Myocyte (in vitro differentiated cells): ENCODE measurements around the gene GSTCD. TPM values are rescaled to one million over a fixed set of nuclear protein-coding genes. Genes with fewer than 3 reads are reported as not detected.
A peak's percentile ranks its signal among the peaks of the same experiment; 100 is the strongest.
"Not testable (repeated sequence)": the region's sequence is repeated elsewhere in the genome, so short reads cannot be mapped to it uniquely, and the experiment has no call there.

ENCODE experiments used
- DNase-seq: peaks from one replicate; pipeline ENCODE4 v3.0.0-alpha.2; 2012; ENCODE audit warnings: low read depth
- polyA plus RNA-seq: library from polyadenylated mRNA; unstranded; fragments of >200 nt; gene quantifications from one replicate; pipeline ENCODE4 v1.2.1, GENCODE V29; 2012; ENCODE audit warnings: missing spikeins
- total RNA-seq: library from RNA; depleted of rRNA; stranded (reverse); fragments of >200 nt; gene quantifications from 2 replicates; pipeline ENCODE4 v1.2.3, GENCODE V29; 2014

The GSTCD gene, protein sequence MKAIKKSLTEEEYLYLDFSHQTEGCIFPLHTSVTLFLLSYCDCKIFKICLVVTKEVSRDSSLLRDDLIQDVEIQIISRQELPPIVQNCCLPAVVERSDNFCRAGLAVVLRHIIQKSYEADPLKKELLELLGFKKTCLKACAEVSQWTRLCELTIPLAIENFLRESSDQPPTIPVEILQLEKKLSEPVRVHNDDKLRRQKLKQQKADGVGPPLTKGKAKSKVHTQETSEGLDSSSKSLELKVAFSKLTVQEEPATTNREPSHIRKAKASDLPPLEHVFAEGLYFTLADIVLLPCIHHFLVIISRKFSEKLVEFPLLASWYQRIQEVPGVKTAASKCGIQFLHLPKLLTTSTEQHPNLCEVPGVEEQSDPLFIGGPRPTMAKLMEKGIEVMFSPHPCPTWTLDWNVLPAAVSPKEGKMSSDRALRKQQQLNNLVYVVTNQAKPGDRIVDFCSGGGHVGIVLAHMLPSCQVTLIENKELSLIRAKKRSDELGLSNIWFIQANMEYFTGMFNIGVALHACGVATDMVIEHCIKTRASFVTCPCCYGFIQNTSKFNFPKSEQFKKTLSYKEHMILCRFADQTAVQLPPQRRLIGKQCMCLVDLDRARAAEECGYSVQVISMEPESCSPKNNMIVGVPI
- 10.5 and 12.7 TPM in 2 replicates for total RNA-seq
- 4.2 TPM for polyA plus RNA-seq

DNA sequence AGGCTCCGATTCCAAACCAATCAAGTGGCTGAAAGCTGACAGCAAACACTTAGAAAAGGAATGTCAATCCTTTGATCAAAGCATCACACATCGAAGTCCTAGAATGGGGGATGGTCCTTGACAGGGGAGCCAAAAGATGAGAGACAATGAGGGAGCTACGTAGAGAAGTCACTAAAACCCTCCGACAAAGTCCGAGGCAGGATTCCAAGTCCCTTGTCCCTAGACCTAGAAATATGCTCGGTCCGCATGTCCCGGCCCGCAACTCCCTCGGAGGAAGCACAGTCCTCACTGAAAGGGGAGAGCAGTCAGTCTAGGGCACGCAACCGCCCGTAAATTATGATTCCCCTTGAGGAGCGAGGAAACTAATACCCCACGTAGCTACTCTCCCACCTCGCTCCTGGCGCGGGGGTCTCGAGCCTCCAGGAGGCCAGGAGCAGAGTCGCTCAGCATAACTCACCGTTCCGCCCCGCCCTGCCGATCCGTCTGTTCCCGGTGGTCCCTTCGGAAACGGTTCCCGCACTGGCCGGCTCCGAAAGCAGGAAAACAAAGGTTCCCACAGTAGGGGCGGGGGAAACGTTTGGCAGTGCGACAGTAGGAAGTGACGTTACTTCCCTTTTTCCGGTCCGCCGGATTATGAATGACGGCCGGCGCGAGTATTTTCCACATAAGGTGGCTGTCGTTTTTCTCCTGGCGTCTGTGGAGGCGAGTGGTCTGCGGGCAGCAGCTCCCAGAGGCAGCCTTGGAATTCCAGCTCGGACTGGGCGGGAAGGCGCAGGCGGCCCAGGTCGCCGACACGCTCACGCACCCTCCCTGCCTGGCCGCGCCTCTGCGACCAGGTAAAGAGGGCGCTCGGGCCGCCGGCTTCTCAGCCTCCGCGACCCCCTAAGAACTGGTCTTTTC is at the start of gene GSTCD, which contains the start of gene INTS12:
GSTCD (plus strand) TSS at position 604 of the 900 bp plus-strand sequence. CDS start 8,830 bp downstream, outside the sequence.
INTS12 (minus strand) TSS at position 509 of the 900 bp plus-strand sequence. CDS start 8,684 bp downstream, outside the sequence.
- DNase-seq, result peak; percentile 96

DNA sequence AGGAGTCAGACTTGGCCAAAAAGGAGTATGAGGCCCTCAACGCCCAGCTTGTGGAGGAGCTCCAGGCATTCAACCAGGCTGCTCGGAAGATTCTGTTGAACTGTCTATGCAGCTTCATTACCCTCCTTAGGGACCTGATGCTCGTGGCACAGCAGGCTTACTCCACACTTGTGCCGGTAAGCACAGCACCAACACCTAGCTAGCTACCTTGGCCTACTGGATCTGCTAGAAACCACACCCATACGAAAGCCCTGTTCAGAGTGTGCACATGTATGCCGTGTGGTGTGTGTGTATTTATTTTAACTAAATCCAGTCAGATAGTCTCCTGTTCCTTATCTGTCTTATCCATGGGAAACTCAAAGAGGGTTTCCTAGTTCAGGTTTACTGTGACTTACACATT is 49.4 kb upstream of the GSTCD start:
- DNase-seq, result no peak

DNA sequence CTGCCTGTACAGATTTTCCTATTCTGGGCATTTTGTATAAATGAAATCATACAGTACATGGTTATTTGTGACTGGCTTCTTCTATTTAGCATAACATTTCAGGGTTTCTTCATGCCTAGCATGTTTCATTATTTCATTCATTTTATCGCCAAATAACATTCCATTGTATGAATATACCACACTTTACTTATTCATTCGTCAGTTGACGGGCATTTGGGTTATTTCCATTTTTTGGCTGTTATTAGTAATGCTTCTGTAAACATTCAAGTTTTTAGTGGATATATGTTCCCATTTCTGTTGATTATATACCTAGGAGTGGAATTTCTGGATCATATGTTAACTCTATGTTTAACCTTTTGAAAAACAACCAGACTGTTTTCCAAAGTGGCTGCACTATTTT is 47.6 kb upstream of the GSTCD start:
- DNase-seq, result no peak

DNA sequence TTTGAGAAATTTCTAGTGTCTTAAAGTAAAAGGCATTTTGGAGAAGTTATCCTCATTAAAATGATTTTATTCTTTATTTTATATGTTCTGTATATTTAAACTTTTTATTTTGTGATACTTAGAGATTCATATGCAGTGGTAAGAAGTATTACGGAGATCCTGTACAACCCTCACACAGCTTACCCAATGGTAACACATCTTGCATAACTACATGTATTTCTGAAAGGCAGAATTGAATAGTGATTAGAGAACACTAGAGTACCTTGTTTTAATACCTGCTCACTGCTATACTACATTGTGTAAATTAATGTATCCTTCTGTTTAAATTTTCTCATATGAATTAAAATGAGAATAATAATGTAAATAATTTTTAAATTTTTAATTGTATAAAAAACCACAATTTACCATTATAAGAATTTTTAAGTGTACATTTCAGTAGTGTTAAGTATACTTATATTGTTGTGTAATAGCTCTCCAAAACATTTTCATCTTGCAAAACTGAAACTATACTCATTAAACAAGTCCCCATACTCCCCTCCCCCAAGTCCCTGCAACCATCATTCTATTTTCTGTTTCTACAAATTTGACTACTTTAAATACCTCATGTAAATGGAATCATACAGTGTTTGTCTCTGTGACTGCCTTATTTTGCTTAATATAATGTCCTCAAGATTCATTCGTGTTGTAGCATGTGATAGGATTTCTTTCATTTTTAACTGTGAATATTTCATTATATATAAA is 45.5 kb upstream of the GSTCD start:
- DNase-seq, result no peak

DNA sequence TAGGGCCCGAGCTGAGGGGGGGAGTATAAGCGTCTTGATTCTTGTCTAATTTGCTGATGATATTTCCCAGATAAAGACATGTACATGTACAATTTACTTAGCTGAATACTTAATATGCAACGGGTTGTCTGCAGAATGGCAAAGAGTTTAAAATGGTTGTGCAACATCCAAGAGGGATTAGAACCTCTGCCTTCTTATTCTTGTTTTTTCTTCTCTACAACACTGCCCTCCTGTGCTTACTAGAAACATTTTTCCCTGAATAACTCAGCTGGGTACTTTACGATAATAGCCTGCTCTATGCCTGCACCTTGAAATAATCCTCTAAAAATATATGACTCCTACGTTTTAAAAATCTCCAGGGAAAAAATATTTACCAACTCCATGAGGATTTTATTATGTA is 41.9 kb upstream of the GSTCD start:
- DNase-seq, result peak; percentile 58

DNA sequence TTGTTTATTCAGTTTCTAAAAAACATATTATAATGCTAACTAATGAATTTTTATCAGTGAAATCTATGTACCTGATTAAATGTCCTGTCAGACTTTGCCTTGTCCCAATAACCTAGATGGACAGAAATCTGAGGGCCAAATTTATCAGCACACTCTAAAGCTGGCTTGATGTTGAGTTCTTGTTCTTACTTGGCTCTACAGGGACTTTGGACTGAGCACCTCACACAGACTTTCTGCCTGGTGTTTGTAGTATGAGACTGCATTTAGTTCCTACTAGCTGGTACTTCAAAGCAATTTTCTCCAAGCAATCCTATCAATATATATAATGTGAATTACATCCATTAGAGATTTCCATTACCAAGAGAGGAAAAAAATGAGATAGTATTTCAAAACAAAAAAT is 37.9 kb upstream of the GSTCD start:
- DNase-seq, result no peak

DNA sequence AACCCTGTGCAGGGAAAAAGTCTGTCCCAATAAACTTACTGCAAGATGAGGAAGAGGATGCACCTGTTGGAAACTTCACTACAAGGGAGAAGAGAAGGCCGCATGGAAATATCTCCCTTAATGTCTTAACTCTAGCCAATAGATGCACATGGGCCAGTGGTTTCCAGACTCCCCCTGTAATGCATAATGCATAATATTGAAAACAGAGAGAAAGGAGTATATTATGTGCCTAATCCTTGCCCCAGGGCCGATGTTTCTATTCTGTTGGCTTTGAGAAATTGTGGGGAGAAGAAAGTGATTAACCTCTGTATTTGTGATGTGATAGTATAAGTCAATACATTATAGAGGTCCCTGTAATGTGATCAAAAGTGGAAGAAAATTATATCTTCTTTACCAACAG is 37.3 kb upstream of the GSTCD start:
- no peak for DNase-seq

DNA sequence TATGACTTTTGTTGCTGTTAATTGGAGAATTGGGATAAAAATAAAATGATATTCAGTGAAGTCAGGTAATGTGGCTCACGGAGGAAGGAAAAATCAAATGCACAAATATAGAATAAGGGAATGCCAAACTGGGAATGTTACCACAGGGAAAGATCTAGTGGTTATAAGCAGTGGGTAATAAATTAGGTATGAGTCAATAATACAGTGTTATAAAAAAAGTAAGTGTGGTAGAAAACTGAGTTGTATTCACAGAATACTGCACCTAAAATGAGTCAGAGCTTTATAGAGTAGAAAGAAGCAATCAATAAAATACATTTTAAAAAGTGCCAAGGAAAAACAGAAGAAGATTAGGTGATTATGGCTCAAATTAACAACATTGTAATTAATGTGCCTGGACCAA is 34.6 kb upstream of the GSTCD start:
- DNase-seq, result no peak

DNA sequence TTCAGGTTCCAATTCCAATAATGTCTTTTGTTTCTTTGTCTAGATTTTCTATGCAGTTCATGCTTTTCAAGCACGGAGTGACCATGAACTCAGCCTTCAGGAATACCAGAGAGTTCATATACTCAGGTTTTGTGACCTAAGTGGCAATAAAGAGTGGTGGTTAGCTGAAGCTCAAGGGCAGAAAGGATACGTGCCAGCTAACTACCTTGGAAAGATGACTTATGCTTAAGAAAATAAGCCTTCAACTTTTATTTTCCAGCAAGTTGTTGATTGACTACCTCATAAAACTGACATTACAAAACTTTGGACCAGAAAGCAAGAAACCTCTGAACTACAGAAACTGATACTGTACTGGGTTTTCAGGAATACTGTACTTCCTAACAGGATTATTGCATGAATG is 30.9 kb upstream of the GSTCD start:
- no peak for DNase-seq

DNA sequence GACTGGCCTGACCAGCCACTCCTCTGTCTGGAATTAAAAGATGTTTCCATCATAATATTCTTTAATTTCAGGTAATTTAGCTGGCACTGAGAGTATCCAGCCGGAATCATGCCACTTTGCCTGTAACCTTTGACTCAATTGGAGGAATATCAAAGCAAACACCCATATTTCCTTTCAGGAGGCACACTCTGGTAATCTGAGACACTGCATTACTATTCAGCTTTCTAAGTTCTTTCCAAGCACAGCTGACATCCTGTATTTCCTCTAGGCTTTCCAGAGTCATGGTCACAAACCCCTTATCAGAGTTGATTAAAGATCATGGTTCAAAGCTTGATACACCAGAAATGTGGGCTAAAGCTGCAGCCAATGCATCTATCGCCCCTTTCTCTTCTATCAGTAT is 29.4 kb upstream of the GSTCD start:
- DNase-seq, result peak; percentile 49

DNA sequence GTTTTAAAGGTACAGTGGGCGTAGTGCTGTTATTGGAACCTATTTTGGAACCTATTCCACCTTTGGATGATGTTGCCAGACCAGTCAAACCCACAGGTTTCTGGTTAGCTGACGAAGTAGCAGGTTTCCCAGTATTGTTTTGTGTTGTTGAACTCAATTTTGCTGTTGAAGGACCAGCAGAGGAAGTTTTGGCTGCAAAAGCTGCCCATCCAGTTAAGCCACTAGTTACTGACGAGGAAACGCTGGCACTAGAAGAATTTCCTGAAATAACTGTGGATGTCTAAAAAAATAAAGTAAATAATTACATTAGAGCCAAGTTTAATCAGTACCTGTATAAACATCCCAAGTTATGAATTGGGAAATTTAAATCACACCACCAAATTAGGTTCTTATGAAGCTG is 25.5 kb upstream of the GSTCD start:
- no peak for DNase-seq

DNA sequence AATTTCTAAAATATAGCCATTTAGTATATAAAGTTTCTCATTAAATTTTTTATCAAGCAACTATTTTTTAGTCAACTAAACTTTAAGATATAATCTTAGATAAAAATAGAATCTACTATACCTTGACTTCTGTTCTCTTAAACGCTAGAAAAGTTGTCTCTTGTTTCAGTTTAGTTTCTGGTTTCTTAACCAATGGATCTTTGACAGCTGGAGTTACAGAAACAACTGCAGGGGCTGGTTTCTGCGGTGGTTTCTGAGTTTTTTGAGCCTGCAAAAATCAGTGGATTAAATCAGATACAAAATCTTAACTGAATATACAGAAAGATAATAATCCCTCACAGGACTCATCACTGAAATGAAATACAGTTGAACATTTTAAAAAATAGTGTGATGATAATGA is 22.0 kb upstream of the GSTCD start:
- DNase-seq, result peak; percentile 38

DNA sequence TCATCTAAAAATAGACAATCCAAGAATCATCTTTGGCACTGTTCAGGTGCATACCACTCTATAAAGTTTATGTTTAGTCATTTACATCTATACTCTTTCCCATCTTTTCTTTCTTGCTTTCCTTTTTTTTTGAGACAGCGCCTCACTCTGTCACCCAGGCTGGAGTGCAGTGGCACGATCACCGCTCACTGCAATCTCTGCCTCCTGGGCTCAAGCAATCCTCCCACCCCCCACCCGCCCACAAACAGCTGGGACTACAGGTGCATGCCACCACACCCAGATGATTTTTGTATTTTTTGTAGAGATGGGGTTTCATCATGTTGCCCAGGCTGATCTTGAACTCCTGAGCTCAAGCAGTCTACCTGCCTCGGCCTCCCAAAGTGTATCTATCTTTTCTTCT is 13.8 kb upstream of the GSTCD start:
- DNase-seq, result not testable (repeated sequence)

DNA sequence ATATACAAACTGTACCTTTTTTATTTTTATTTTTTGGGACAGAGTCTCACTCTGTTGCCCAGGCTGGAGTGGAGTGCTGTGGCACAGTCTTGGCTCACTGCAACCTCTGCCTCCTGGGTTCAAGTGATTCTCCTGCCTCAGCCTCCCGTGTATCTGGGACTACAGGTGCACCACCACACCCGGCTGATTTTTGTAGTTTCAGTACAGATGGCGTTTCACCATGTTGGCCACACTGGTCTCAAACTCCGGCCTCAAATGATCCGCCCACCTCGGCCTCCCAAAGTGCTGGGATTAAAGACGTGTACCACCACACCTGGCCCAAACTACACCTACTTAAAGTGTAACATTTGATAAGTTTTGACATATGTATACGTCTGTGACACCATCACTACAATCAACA is 12.8 kb upstream of the GSTCD start:
- not testable (repeated sequence) for DNase-seq

DNA sequence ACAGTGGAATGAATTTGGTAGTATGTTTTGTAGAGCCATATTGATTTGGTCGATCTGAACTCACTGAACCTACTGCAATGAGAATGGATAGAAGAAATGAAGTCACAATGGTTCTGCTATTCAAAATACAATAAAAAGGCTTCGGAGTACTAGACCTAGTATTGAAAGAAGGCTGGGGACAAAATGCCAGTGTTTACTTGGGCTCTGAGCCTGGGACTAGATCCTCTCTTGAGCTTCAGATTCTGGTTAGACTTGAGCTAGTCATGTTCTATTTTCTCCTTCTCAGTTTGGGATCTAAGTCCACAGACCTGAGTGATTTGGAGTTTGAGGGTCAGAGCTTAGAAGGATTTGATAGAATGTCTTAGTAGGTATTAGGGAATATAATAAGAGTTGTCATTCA is 10.0 kb upstream of the GSTCD start:
- DNase-seq, result no peak

DNA sequence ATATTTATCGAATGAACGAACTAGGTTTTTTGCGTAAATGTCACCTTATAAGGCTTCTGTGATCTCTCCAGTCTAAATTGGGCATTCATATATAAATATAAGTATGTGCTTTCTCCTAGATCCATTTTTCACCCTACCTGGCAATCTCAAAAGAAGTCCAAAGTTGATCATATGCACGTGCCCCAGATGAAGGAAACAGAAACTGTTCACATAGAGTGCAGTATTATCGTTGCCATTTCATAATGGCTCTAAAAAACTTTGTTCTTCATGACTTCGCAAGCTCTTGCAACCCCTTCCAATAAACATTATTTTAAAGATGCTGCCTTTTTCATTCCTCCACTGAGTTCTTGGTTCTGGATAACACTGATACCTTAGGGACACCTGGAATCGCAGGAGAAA is 803 bp upstream of the GSTCD start:
- no peak for DNase-seq

DNA sequence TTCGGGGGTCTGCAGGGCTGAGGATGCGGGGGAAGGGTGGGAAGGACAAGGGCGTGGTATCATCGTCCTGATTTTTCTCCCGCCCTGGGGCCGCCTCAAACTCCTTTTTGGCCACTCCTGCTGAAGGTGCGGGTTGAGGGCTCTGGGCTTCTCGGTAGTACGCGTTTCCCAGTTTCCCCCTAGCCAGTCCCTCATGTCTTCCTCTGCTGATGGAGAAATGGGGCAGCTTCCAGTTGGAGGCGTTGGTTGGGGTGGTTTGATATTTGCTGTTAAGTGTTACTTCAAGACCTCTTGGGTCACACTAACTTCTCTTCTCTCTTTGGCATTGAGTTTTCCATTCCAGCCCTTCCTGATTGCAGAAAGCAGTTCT is 482 bp downstream of the GSTCD start:
- DNase-seq, result peak; percentile 26

DNA sequence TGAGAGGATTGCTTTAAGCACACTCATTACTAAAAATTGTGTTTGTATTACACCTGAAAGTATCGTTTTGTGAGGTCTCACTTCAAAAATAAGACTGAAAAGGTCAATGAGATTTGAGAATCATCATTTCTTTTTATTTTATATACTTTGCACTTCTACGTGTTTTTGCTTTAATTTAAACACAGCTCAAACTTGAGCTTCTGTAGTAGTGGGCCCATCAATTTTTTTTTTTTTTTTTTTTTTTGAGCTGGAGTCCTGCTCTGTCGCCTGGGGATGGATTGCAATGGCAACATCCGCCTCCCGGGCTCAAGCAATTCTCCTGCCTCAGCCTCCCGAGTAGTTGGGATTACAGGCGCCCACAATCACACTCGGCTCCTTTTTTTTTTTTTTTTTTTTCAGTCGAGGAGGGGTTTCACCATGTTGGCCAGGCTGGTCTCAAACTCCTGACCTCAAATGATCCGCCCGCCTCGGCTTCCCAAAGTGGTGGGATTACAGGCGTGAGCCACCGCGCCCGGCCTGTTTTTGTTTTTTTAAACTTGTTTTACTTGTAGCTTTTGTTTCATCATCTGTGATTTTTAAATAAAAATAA is 1.5 kb downstream of the GSTCD start:
- no peak for DNase-seq

DNA sequence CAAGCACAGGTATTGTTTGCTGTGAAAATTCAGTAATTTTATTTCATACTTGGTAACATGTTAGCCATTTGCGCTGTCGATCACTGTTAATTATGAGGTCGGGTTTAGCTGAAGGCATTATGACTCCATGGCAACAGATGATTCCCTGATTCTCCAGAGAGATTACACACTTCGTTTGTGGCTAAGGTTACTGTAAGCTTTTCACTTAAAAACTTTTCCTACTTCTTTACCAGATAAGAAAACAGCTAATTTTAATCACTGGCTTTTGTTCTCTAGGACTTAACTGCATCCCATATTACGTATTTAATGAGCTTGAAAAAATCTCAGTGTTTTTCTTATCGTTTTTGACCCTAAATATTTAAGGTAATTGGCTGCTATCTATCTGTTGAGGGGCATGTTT is 2.1 kb downstream of the GSTCD start:
- peak; percentile 68 for DNase-seq

DNA sequence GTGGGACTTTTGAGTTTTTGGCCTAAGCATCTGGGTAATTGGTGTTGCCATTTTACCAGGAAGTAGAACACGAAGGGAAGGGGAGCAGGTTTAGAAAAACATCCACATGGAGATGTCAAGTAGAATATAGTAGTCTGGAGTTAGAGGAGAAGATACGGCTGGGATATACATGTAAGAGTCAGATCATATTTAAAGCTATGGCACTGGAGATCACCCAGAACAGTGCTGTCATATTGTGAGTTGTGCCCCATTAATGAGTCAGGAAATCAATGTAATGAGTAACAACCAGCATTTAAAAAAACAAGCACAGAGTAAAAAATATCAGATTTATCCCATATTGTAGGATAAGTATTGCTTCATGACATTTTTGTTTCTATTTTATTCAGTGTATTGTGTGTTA is 4.2 kb downstream of the GSTCD start:
- no peak for DNase-seq

DNA sequence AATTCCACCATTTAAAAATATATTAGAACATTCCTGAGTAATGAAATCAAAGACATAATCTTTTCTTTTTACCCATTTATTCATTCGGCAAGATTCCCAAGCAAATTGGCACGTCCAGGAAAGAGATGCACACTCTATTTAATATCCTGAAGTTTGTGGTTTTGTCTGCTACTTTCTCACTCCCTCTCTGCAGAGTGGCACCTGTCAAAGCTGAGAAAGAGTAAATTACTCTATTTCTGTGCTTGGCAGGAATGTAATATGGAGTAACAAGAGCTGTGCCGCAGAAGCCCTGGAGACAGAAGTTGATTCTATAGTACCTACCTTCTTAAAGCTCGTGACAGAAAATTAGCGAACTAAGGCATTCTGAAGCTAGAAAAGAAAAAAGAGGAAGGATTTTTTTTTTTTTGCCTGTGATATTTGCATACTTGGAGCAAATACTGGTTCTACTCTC is 5.5 kb downstream of the GSTCD start:
- DNase-seq, result peak; percentile 46
